ENCODE measurements around the gene SLFN11. TPM values are rescaled to one million over a fixed set of nuclear protein-coding genes. Genes with fewer than 3 reads are reported as not detected.

Gene SLFN11
- total and polyA plus RNA-seq, 2 of the 4 experiments (the other 2 are of a cell fraction) = 29.9 to 144 TPM

DNA sequence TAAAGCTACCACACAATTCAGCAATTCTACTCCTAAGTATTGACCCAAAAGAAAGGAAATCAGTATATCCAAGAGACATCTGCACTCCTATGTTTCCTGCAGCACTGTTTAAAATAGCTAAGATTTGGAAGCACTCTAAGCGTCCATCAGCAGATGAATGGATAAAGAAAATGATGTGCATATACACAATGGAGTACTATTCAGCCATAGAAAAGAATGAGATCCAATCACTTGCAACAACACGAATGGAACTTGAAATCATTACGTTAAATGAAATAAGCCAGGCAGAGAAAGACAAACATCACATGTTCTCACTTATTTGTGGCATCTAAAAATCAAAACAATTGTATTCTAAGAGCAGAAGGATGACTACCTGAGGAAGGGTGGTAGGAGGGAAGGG, 1.5 kb downstream of the SLFN11 start:
- H2BK15ac ChIP-seq (ENCODE audit: low read depth, low read length) = no peak overlapping the region
- no peak overlapping the region for H2BK120ac ChIP-seq (ENCODE audit: low read depth, low read length)
- no TSS peak for BruUV-seq (replicated peaks)
- ChIA-PET CTCF (interaction anchor here (2.0 kb wide), 1 partner anchor 162 kb away, joined by 8 read pairs; no protein-coding TSS in a partner anchor), POLR2A (ENCODE audit: unreplicated experiment) (no interaction called here)
- H3K4ac ChIP-seq (ENCODE audit: low read depth, low read length) = no peak overlapping the region
- H3K56ac ChIP-seq (ENCODE audit: extremely low read depth, insufficient read depth, low read length) = no peak overlapping the region
- H2AFZ ChIP-seq (replicated peaks; ENCODE audit: low read length, poor library complexity) = no peak overlapping the region
- no peak for DNase-seq
- H3K23ac ChIP-seq (ENCODE audit: low read depth, low read length) = no peak overlapping the region
- no peak overlapping the region for H2BK5ac ChIP-seq (ENCODE audit: low read depth, low read length, poor library complexity, severe bottlenecking)
- H3K9ac ChIP-seq (ENCODE audit: low read depth, low read length) = no peak overlapping the region
- no peak overlapping the region for H3K18ac ChIP-seq (ENCODE audit: low read depth, low read length)
- H3K9me3 ChIP-seq (ENCODE audit: control insufficient read depth, insufficient read depth, low read length) = no peaks in the 10 kb centered on the region
- H2AK5ac ChIP-seq (ENCODE audit: low read depth, low read length) = no peak overlapping the region
- no peak overlapping the region for H2AK9ac ChIP-seq (replicated peaks; ENCODE audit: low read depth, low read length, poor library complexity)
- peaks cover 18 to 27% of the 10 kb centered on the region in 2 experiments for H3K79me1 ChIP-seq (ENCODE audit: low read depth in 1 of 2, low read length in 2 of 2)
- H3K4me1 ChIP-seq (ENCODE audit: control insufficient read depth, insufficient read depth, low read length) = no peaks in the 10 kb centered on the region
- intact Hi-C loops (cut with micrococcal nuclease) (loop anchor here (5.0 kb wide), 3 partner anchors 130 to 1110 kb away; partner anchors contain the start of gene SLFN5), dilution Hi-C loops (cut with HindIII; ENCODE audit: low sequenced_read_pairs, unreplicated experiment) (no loop called here), in situ Hi-C loops (cut with MboI; ENCODE audit: low sequenced_read_pairs) (loop anchor here (25.0 kb wide), 1 partner anchor 365 kb away; the partner anchor contains the start of gene RASL10B)
- no peak overlapping the region for H4K8ac ChIP-seq (ENCODE audit: low read depth in 2 of 2, low read length in 2 of 2)
- no CpG with 5 or more reads among the region's 3 CpGs for WGBS, 2 experiments (ENCODE audit: extremely low coverage in 2 of 2, insufficient read length in 1 of 2)
- peaks cover 8% of the 10 kb centered on the region; the same call in 1 of the 2 replicates for H3K9me1 ChIP-seq (ENCODE audit: insufficient read depth, low read length)
- no peaks in the 10 kb centered on the region for H3K27me3 ChIP-seq (ENCODE audit: control insufficient read depth, insufficient read depth, low read length)
- H4K5ac ChIP-seq (ENCODE audit: low read depth, low read length) = no peak overlapping the region
- H4K20me1 ChIP-seq (ENCODE audit: insufficient read depth, low read length) = no peaks in the 10 kb centered on the region
- no peak for ATAC-seq (ENCODE audit: low read depth)
- H4K91ac ChIP-seq (ENCODE audit: insufficient read depth, low read depth, low read length) = no peak overlapping the region
- H2BK20ac ChIP-seq (ENCODE audit: low read depth, low read length) = no peak overlapping the region
- no peak overlapping the region for H3K14ac ChIP-seq (replicated peaks; ENCODE audit: low read depth, low read length)
- no peak overlapping the region for H3K4me3 ChIP-seq (ENCODE audit: insufficient read depth, low read depth, low read length)
- H3K36me3 ChIP-seq (ENCODE audit: control insufficient read depth, insufficient read depth, low read length) = peaks cover 4% of the 10 kb centered on the region
- no peak overlapping the region for H3K27ac ChIP-seq (ENCODE audit: insufficient read depth, low read length)
- TF ChIP-seq CTCF (conservative IDR thresholded peaks at IDR 0.05; ENCODE audit: low read depth, low read length) (no peak), CEBPB (IDR thresholded peaks at IDR 0.05; ENCODE audit: low read depth, low read length) (no peak), BHLHE40 (IDR thresholded peaks at IDR 0.05; ENCODE audit: low read depth, low read length) (no peak), POLR2A (IDR thresholded peaks at IDR 0.05; ENCODE audit: low read depth, low read length) (0 out of 2 replicates have a peak, but pooled peaks have one; percentile 49), RCOR1 (IDR thresholded peaks at IDR 0.05; ENCODE audit: insufficient replicate concordance, low read length) (no peak)
- H3K4me2 ChIP-seq (ENCODE audit: low read depth, low read length) = no peak overlapping the region

Data from IMR-90 (cell line).